ENCODE data around the gene HK2. TPM values are rescaled to one million over a fixed set of nuclear protein-coding genes. Genes with fewer than 3 reads are reported as not detected.

The HK2 gene
- total RNA-seq, 1 experiment from 2014 or later = 43.8 TPM

GRCh38 chr2:74863802-74864248, 29.9 kb downstream of the HK2 start:
- Histone ChIP-seq H4K20me1 (ENCODE audit: low read length) (no peaks in the 10 kb centered on the region), H3K36me3 (ENCODE audit: low read depth, low read length) (peaks cover 35% of the 10 kb centered on the region), H3K9me3 (ENCODE audit: low read length) (no peaks in the 10 kb centered on the region), H3K4me2 (ENCODE audit: low read length) (0 out of 2 replicates have a peak overlapping the region, but pooled peaks have one; percentile 7), H3K79me2 (ENCODE audit: low read length) (peaks cover 96% of the 10 kb centered on the region), H3K4me1 (ENCODE audit: insufficient read depth, low read length) (peaks cover 56% of the 10 kb centered on the region), H3K9me2 (replicated peaks; ENCODE audit: low read length) (no peaks in the 10 kb centered on the region), H3K9ac (ENCODE audit: low read length) (no peak overlapping the region), H3F3A (ENCODE audit: low read length, unreplicated experiment) (no peaks in the 10 kb centered on the region), H3K27ac (ENCODE audit: low read length) (no peak overlapping the region), H2AFZ (ENCODE audit: low read length) (no peak overlapping the region), H3K4me3 (ENCODE audit: low read length) (no peak overlapping the region), H3K27me3 (ENCODE audit: low read length) (no peaks in the 10 kb centered on the region)
- TF ChIP-seq EZH2 (IDR thresholded peaks at IDR 0.05; ENCODE audit: low read length, unreplicated experiment) = no peak
- ATAC-seq = no peak; the same call in 1 of the 2 replicates
- peak; percentile 45 for DNase-seq
- ChIA-PET POLR2A (ENCODE audit: unreplicated experiment) (no interaction called here), CTCF (no interaction called here)
- no TSS peak for BruUV-seq (replicated peaks)
- intact Hi-C loops (cut with micrococcal nuclease) = no loop called here

GRCh38 chr2:74864728-74865722, 31.1 kb downstream of the HK2 start:
- intact Hi-C loops (cut with micrococcal nuclease) = no loop called here
- TF ChIP-seq EZH2 (IDR thresholded peaks at IDR 0.05; ENCODE audit: low read length, unreplicated experiment) = no peak
- no peak for TF ChIP-seq CTCF (conservative IDR thresholded peaks at IDR 0.05; ENCODE audit: low read depth, low read length)
- no peak for TF ChIP-seq EZH2phosphoT487 (IDR thresholded peaks at IDR 0.05; ENCODE audit: borderline replicate concordance, low read length)

GRCh38 chr2:74865770-74866674, 32.1 kb downstream of the HK2 start:
- peak; percentile 45 for ATAC-seq
- no peaks in the 10 kb centered on the region for H4K20me1 ChIP-seq (ENCODE audit: low read length)
- peaks cover 98% of the 10 kb centered on the region for H3K79me2 ChIP-seq (ENCODE audit: low read length)
- BruUV-seq (replicated peaks) = no TSS peak
- POLR2A ChIA-PET (ENCODE audit: unreplicated experiment) = no interaction called here
- peak overlapping the region; percentile 47 for H3K27ac ChIP-seq (ENCODE audit: low read length)
- intact Hi-C loops (cut with micrococcal nuclease) = no loop called here
- H3K27me3 ChIP-seq (ENCODE audit: low read length) = no peaks in the 10 kb centered on the region
- H3K4me2 ChIP-seq (ENCODE audit: low read length) = peak overlapping the region; percentile 45
- H3K9me2 ChIP-seq (replicated peaks; ENCODE audit: low read length) = no peaks in the 10 kb centered on the region
- H3F3A ChIP-seq (ENCODE audit: low read length, unreplicated experiment) = no peaks in the 10 kb centered on the region
- no peak overlapping the region for H3K9ac ChIP-seq (ENCODE audit: low read length)
- TF ChIP-seq EZH2phosphoT487 (IDR thresholded peaks at IDR 0.05; ENCODE audit: borderline replicate concordance, low read length) = no peak
- no peak for TF ChIP-seq EZH2 (IDR thresholded peaks at IDR 0.05; ENCODE audit: low read length, unreplicated experiment)
- no peak for TF ChIP-seq CTCF (conservative IDR thresholded peaks at IDR 0.05; ENCODE audit: low read depth, low read length)
- CTCF ChIA-PET = no interaction called here
- DNase-seq = peak; percentile 78
- H2AFZ ChIP-seq (ENCODE audit: low read length) = no peak overlapping the region
- H3K4me3 ChIP-seq (ENCODE audit: low read length) = no peak overlapping the region
- no peaks in the 10 kb centered on the region for H3K9me3 ChIP-seq (ENCODE audit: low read length)
- peaks cover 41% of the 10 kb centered on the region for H3K36me3 ChIP-seq (ENCODE audit: low read depth, low read length)
- H3K4me1 ChIP-seq (ENCODE audit: insufficient read depth, low read length) = peaks cover 56% of the 10 kb centered on the region

More at GRCh38 chr2:74864728-74865722, 31.1 kb downstream of the HK2 start:
- DNase-seq = peak; percentile 41
- Histone ChIP-seq H3K4me1 (ENCODE audit: insufficient read depth, low read length) (peaks cover 56% of the 10 kb centered on the region), H3K79me2 (ENCODE audit: low read length) (peaks cover 98% of the 10 kb centered on the region), H3F3A (ENCODE audit: low read length, unreplicated experiment) (no peaks in the 10 kb centered on the region), H4K20me1 (ENCODE audit: low read length) (no peaks in the 10 kb centered on the region), H3K9me3 (ENCODE audit: low read length) (no peaks in the 10 kb centered on the region), H3K4me2 (ENCODE audit: low read length) (peak overlapping the region; percentile 45), H3K9ac (ENCODE audit: low read length) (no peak overlapping the region), H2AFZ (ENCODE audit: low read length) (no peak overlapping the region), H3K36me3 (ENCODE audit: low read depth, low read length) (peaks cover 36% of the 10 kb centered on the region), H3K4me3 (ENCODE audit: low read length) (no peak overlapping the region), H3K27ac (ENCODE audit: low read length) (peak overlapping the region; percentile 40), H3K9me2 (replicated peaks; ENCODE audit: low read length) (no peaks in the 10 kb centered on the region), H3K27me3 (ENCODE audit: low read length) (no peaks in the 10 kb centered on the region)
- POLR2A ChIA-PET (ENCODE audit: unreplicated experiment) = no interaction called here
- BruUV-seq (replicated peaks) = no TSS peak
- CTCF ChIA-PET = no interaction called here
- no peak for ATAC-seq
